Measurements from ENCODE around the gene GATB. TPM values are rescaled to one million over a fixed set of nuclear protein-coding genes. Genes with fewer than 3 reads are reported as not detected.

GATB gene
- total RNA-seq, result 10 to 100 TPM; 13.4 to 42.2 (median 24.8) TPM

GRCh38 chr4:151760712-151761661, at the start of gene GATB:
Gene GATB, minus strand, starts transcription at chr4:151761007. Its CDS starts 25 bp downstream, at chr4:151760982.
- TF ChIP-seq CTCF (IDR thresholded peaks at IDR 0.05; ENCODE audit: low read depth), result no peak

GRCh38 chr4:151810476-151810875, 49.7 kb upstream of the GATB start:
- TF ChIP-seq CTCF (IDR thresholded peaks at IDR 0.05; ENCODE audit: low read depth), result no peak

GRCh38 chr4:151809716-151810115, 48.9 kb upstream of the GATB start:
- TF ChIP-seq CTCF (IDR thresholded peaks at IDR 0.05; ENCODE audit: low read depth), result no peak

GRCh38 chr4:151808542-151808941, 47.7 kb upstream of the GATB start:
- no peak for TF ChIP-seq CTCF (IDR thresholded peaks at IDR 0.05; ENCODE audit: low read depth)

GRCh38 chr4:151808120-151808529, 47.3 kb upstream of the GATB start:
- TF ChIP-seq CTCF (IDR thresholded peaks at IDR 0.05; ENCODE audit: low read depth), result no peak

GRCh38 chr4:151807220-151807619, 46.4 kb upstream of the GATB start:
- no peak for TF ChIP-seq CTCF (IDR thresholded peaks at IDR 0.05; ENCODE audit: low read depth)

GRCh38 chr4:151806511-151806927, 45.7 kb upstream of the GATB start:
- no peak for TF ChIP-seq CTCF (IDR thresholded peaks at IDR 0.05; ENCODE audit: low read depth)

All from subcutaneous adipose tissue (tissue), 4 donors.